Measurements from ENCODE around the gene SLC4A11. TPM values are rescaled to one million over a fixed set of nuclear protein-coding genes. Genes with fewer than 3 reads are reported as not detected.

SLC4A11 gene
- 1.2 and 1.9 TPM in 2 replicates for total RNA-seq

GRCh38 chr20:3239026-3239866 is at the start of gene SLC4A11:
Gene SLC4A11 (minus strand): TSS chr20:3239190. CDS start chr20:3239137, 53 bp downstream.

GRCh38 chr20:3209257-3209945 is 29.6 kb downstream of the SLC4A11 start, which contains the start of gene ITPA:
Gene ITPA (plus strand): TSS chr20:3209498. CDS start chr20:3209552, 54 bp downstream.

GRCh38 chr20:3204124-3204794 is 34.7 kb downstream of the SLC4A11 start, which contains the start of gene DDRGK1:
Gene DDRGK1 (minus strand): TSS chr20:3204682. CDS start chr20:3204627, 55 bp downstream.

Other genes with a start within 250 kb of the SLC4A11 start
- 0.59 TPM in 1 of 2 replicates, not detected in the other for gene GNRH2, start 195.6 kb downstream of the SLC4A11 start, total RNA-seq
- gene MRPS26, start 193.1 kb downstream of the SLC4A11 start, total RNA-seq = 25.2 and 30.6 TPM in 2 replicates
- gene OXT, start 167.6 kb downstream of the SLC4A11 start, total RNA-seq = not detected in 2 replicates
- not detected in 2 replicates for gene AVP, start 154.5 kb downstream of the SLC4A11 start, total RNA-seq
- gene FASTKD5, start 79.3 kb downstream of the SLC4A11 start, total RNA-seq = 11.6 and 16.5 TPM in 2 replicates
- gene UBOX5, start 79.3 kb downstream of the SLC4A11 start, total RNA-seq = 2.4 and 3.6 TPM in 2 replicates
- gene LZTS3, start 65.6 kb downstream of the SLC4A11 start, total RNA-seq = 3.0 and 5.2 TPM in 2 replicates
- gene DDRGK1, start 34.5 kb downstream of the SLC4A11 start, total RNA-seq = 26.4 and 30.3 TPM in 2 replicates
- 16.6 and 19.3 TPM in 2 replicates for gene ITPA, start 29.7 kb downstream of the SLC4A11 start, total RNA-seq
- gene DNAAF9, start 168.5 kb upstream of the SLC4A11 start, total RNA-seq = 18.4 and 33.4 TPM in 2 replicates
- gene ATRN, start 231.8 kb upstream of the SLC4A11 start, total RNA-seq = 68.5 and 76.9 TPM in 2 replicates

Measured in smooth muscle cell of the umbilical artery (primary cell).